ENCODE results near the gene KLHDC3.
"Not testable (repeated sequence)": the region's sequence is repeated elsewhere in the genome, so short reads cannot be mapped to it uniquely, and the experiment has no call there.

Gene KLHDC3

DNA sequence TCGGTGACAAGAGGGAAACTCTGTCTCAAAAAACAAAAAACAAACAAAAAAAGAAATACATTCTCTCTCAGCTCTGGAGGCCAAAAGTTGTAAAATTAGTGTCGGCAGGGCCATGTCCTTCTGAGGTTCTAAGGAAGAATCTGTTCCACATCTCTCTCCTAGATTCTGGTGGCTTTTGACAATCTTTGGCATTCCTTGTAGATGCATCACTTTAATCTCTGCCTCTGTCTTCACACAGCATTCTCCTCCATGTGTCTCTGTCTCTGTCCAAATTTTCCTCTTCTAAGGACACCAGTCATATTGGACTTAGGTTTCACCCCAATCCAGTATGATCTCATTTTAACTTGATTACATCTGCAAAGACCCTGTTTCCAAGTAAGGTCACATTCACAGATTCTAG is 20.6 kb upstream of the KLHDC3 start:
- Histone ChIP-seq H3K36me3 (ENCODE audit: insufficient read depth, low read length) (peaks cover 21% of the 10 kb centered on the region), H3K4me3 (ENCODE audit: low read length) (no peak overlapping the region), H3K4me2 (ENCODE audit: low read length) (no peak overlapping the region), H3K9ac (ENCODE audit: low read depth, low read length) (no peak overlapping the region), H3K27me3 (ENCODE audit: control insufficient read depth, insufficient read depth, low read length) (no peaks in the 10 kb centered on the region), H3K9me3 (replicated peaks; ENCODE audit: low read length) (no peaks in the 10 kb centered on the region), H3K4me1 (ENCODE audit: control insufficient read depth, insufficient read depth, low read length) (peaks cover 4% of the 10 kb centered on the region)

GRCh38 chr6:42996513-42996912 is 17.5 kb upstream of the KLHDC3 start:
- H3K36me3 ChIP-seq (ENCODE audit: insufficient read depth, low read length): peaks cover 3% of the 10 kb centered on the region
- no peak overlapping the region for H3K4me3 ChIP-seq (ENCODE audit: low read length)
- H3K4me2 ChIP-seq (ENCODE audit: low read length): no peak overlapping the region
- no peaks in the 10 kb centered on the region for H3K27me3 ChIP-seq (ENCODE audit: control insufficient read depth, insufficient read depth, low read length)
- H3K4me1 ChIP-seq (ENCODE audit: control insufficient read depth, insufficient read depth, low read length): no peaks in the 10 kb centered on the region
- no peak overlapping the region for H3K9ac ChIP-seq (ENCODE audit: low read depth, low read length)
- no peaks in the 10 kb centered on the region for H3K9me3 ChIP-seq (replicated peaks; ENCODE audit: low read length)

DNA sequence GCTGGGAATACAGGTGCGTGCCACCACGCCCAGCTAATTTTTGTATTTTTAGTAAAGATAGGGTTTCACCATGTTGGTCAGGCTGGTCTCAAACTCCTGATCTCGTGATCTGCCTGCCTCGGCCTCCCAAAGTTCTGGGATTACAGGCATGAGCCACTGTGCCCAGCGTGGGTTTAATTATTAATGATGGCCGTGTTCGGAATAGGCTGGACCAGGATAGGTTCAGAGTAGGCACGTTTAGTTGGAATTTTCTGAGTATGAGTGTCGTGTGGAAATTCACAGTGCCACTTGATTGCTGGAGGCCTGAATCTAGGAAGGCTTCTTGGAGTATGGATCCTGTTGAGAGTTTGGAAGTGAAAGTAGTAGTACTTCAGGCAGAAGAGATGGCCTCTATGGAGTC is 15.8 kb upstream of the KLHDC3 start:
- not testable (repeated sequence) for H3K9ac ChIP-seq (ENCODE audit: low read depth, low read length); H3K4me1 ChIP-seq (ENCODE audit: control insufficient read depth, insufficient read depth, low read length); H3K9me3 ChIP-seq (replicated peaks; ENCODE audit: low read length); H3K36me3 ChIP-seq (ENCODE audit: insufficient read depth, low read length); H3K4me2 ChIP-seq (ENCODE audit: low read length); H3K27me3 ChIP-seq (ENCODE audit: control insufficient read depth, insufficient read depth, low read length); H3K4me3 ChIP-seq (ENCODE audit: low read length)

- H3K4me2 ChIP-seq (ENCODE audit: low read length): no peak overlapping the region
- no peaks in the 10 kb centered on the region for H3K27me3 ChIP-seq (ENCODE audit: control insufficient read depth, insufficient read depth, low read length)
- no peaks in the 10 kb centered on the region for H3K4me1 ChIP-seq (ENCODE audit: control insufficient read depth, insufficient read depth, low read length)
- peaks cover 9% of the 10 kb centered on the region for H3K36me3 ChIP-seq (ENCODE audit: insufficient read depth, low read length)
- no peak overlapping the region for H3K4me3 ChIP-seq (ENCODE audit: low read length)
- H3K9me3 ChIP-seq (replicated peaks; ENCODE audit: low read length): no peaks in the 10 kb centered on the region
- H3K9ac ChIP-seq (ENCODE audit: low read depth, low read length): no peak overlapping the region
Observed at GRCh38 chr6:43001843-43002242, 12.2 kb upstream of the KLHDC3 start.

DNA sequence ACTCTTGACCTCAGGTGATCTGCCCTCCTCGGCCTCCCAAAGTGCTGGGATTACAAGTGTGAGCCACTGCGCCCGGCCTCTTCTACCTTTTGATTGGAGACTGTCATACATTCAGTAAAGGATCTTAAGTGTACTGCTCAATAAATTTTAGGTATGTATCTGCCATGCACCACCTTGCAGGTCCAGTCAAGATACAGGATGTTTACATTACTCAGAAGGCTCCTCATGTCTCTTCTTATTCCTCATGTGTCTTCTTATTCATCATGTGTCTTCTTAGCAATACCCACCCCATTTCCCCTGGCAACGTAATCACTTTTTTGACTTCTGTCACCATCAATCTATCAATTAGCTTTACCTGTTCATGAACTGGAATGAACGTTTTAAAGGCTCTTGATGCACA is 8.2 kb upstream of the KLHDC3 start:
- H3K4me3 ChIP-seq (ENCODE audit: low read length): no peak overlapping the region
- peaks cover 43% of the 10 kb centered on the region for H3K36me3 ChIP-seq (ENCODE audit: insufficient read depth, low read length)
- H3K4me1 ChIP-seq (ENCODE audit: control insufficient read depth, insufficient read depth, low read length): no peaks in the 10 kb centered on the region

GRCh38 chr6:43006251-43006650 is 7.8 kb upstream of the KLHDC3 start:
- Histone ChIP-seq H3K4me3 (ENCODE audit: low read length) (no peak overlapping the region), H3K4me2 (ENCODE audit: low read length) (no peak overlapping the region), H3K4me1 (ENCODE audit: control insufficient read depth, insufficient read depth, low read length) (no peaks in the 10 kb centered on the region), H3K27me3 (ENCODE audit: control insufficient read depth, insufficient read depth, low read length) (no peaks in the 10 kb centered on the region), H3K36me3 (ENCODE audit: insufficient read depth, low read length) (peaks cover 47% of the 10 kb centered on the region), H3K9ac (ENCODE audit: low read depth, low read length) (no peak overlapping the region), H3K9me3 (replicated peaks; ENCODE audit: low read length) (no peaks in the 10 kb centered on the region)

More for the DNA sequence above, 8.2 kb upstream of the KLHDC3 start:
- H3K9me3 ChIP-seq (replicated peaks; ENCODE audit: low read length): no peaks in the 10 kb centered on the region
- no peak overlapping the region for H3K4me2 ChIP-seq (ENCODE audit: low read length)
- H3K9ac ChIP-seq (ENCODE audit: low read depth, low read length): no peak overlapping the region
- H3K27me3 ChIP-seq (ENCODE audit: control insufficient read depth, insufficient read depth, low read length): no peaks in the 10 kb centered on the region

DNA sequence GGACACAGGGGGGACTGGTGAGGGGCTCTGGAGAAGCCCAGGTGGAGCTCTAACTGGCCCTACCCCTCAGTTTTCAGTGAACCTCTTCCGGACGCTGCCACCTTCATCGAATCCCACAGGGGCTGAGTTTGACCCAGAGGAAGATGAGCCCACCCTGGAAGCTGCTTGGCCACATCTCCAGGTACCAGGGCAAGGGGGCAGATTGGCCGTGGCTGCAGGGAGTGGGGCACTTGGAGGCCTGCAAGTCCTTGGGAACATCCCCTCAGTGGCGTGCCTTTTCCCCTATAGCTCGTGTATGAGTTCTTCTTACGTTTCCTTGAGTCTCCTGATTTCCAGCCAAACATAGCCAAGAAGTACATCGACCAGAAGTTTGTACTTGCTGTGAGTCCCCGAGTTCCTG is 6.9 kb upstream of the KLHDC3 start:
- Histone ChIP-seq H3K9me3 (replicated peaks; ENCODE audit: low read length) (no peaks in the 10 kb centered on the region), H3K27me3 (ENCODE audit: control insufficient read depth, insufficient read depth, low read length) (no peaks in the 10 kb centered on the region), H3K4me1 (ENCODE audit: control insufficient read depth, insufficient read depth, low read length) (peaks cover 4% of the 10 kb centered on the region), H3K4me3 (ENCODE audit: low read length) (no peak overlapping the region), H3K36me3 (ENCODE audit: insufficient read depth, low read length) (peaks cover 56% of the 10 kb centered on the region), H3K9ac (ENCODE audit: low read depth, low read length) (no peak overlapping the region), H3K4me2 (ENCODE audit: low read length) (no peak overlapping the region)

DNA sequence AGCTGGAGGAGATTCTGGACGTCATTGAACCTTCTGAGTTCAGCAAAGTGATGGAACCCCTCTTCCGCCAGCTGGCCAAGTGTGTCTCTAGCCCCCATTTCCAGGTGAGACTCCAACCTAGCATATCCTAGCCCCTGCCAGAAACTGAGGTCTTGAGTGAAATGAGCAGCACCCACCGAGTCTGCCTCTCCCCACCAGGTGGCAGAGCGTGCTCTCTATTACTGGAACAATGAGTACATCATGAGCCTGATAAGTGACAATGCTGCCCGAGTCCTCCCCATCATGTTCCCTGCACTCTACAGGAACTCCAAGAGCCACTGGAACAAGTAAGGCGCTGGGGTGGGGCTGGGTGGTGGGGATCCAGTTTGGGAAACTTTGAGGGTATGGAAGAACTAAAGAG is 4.9 kb upstream of the KLHDC3 start:
- Histone ChIP-seq H3K27me3 (ENCODE audit: control insufficient read depth, insufficient read depth, low read length) (no peaks in the 10 kb centered on the region), H3K4me3 (ENCODE audit: low read length) (no peak overlapping the region), H3K9me3 (replicated peaks; ENCODE audit: low read length) (no peaks in the 10 kb centered on the region), H3K4me2 (ENCODE audit: low read length) (no peak overlapping the region), H3K9ac (ENCODE audit: low read depth, low read length) (no peak overlapping the region), H3K36me3 (ENCODE audit: insufficient read depth, low read length) (peaks cover 59% of the 10 kb centered on the region), H3K4me1 (ENCODE audit: control insufficient read depth, insufficient read depth, low read length) (peaks cover 16% of the 10 kb centered on the region)

DNA sequence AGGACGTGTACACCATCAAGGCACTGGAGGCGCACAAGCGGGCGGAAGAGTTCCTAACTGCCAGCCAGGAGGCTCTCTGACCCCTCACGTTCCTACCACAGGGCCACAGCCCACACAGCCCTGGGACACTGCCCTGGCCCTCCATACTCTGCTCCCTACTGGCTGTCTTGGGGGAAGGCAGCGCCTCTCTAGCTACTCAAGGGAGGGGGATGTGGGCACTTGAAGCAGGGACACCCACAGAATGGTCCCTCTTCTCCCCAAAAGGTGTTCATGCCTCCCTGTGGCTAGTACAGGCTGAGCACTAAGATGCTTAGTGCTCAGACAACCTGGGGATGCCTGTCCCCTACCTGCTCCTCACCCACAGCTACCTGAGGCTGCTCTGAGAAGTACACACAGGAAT is 2.8 kb upstream of the KLHDC3 start:
- H3K9ac ChIP-seq (ENCODE audit: low read depth, low read length): no peak overlapping the region
- peaks cover 27% of the 10 kb centered on the region for H3K4me1 ChIP-seq (ENCODE audit: control insufficient read depth, insufficient read depth, low read length)
- H3K36me3 ChIP-seq (ENCODE audit: insufficient read depth, low read length): peaks cover 54% of the 10 kb centered on the region
- no peak overlapping the region for H3K4me3 ChIP-seq (ENCODE audit: low read length)
- H3K27me3 ChIP-seq (ENCODE audit: control insufficient read depth, insufficient read depth, low read length): no peaks in the 10 kb centered on the region
- H3K9me3 ChIP-seq (replicated peaks; ENCODE audit: low read length): no peaks in the 10 kb centered on the region
- H3K4me2 ChIP-seq (ENCODE audit: low read length): no peak overlapping the region

GRCh38 chr6:43012364-43012763 is 1.7 kb upstream of the KLHDC3 start:
- no peaks in the 10 kb centered on the region for H3K9me3 ChIP-seq (replicated peaks; ENCODE audit: low read length)
- H3K4me1 ChIP-seq (ENCODE audit: control insufficient read depth, insufficient read depth, low read length): peaks cover 31% of the 10 kb centered on the region
- peak overlapping the region; percentile 100 for H3K4me2 ChIP-seq (ENCODE audit: low read length)
- H3K9ac ChIP-seq (ENCODE audit: low read depth, low read length): peak overlapping the region; percentile 89
- H3K27me3 ChIP-seq (ENCODE audit: control insufficient read depth, insufficient read depth, low read length): no peaks in the 10 kb centered on the region
- H3K36me3 ChIP-seq (ENCODE audit: insufficient read depth, low read length): peaks cover 50% of the 10 kb centered on the region
- peak overlapping the region; percentile 86 for H3K4me3 ChIP-seq (ENCODE audit: low read length)

DNA sequence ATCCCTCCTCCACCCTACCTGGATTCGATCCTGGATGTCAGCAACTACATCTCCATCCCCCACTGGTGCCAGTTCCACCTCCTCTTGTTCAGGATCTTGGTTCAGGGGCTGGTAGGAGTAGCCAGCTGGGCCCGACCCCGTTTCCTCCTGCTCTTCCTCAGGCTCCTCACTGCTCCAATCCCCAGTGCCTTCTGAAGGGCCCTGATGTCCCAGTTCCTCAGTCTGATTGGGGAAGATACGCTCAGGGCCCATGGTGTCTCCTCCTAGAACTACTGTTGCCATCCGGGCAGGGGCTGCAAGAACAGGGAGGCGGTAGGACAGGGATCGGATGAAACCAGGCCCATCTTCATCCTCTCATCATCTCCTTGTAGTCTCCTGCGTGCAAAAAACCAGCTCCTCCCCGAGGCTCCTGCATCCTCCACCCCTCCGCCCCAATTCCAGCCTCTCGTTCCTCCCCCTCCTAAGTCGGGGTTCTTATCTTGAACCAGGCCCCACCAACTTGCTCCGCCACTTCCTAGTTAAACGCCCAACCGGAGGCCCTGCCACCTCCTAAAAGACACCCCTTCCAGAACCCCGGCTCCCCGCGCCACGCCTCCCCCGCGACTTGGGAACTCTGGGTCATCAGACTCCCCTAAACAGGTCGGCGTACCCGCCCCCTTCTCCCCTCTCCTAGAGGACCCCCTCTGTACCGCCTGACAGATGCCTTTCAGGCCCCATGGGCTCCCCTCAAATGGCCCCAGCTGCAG is 779 bp upstream of the KLHDC3 start:
- Histone ChIP-seq H3K4me3 (ENCODE audit: low read length) (peak overlapping the region; percentile 86), H3K9ac (ENCODE audit: low read depth, low read length) (peak overlapping the region; percentile 89), H3K4me2 (ENCODE audit: low read length) (peak overlapping the region; percentile 100), H3K36me3 (ENCODE audit: insufficient read depth, low read length) (peaks cover 50% of the 10 kb centered on the region), H3K9me3 (replicated peaks; ENCODE audit: low read length) (no peaks in the 10 kb centered on the region), H3K27me3 (ENCODE audit: control insufficient read depth, insufficient read depth, low read length) (no peaks in the 10 kb centered on the region), H3K4me1 (ENCODE audit: control insufficient read depth, insufficient read depth, low read length) (peaks cover 31% of the 10 kb centered on the region)

- no peaks in the 10 kb centered on the region for H3K9me3 ChIP-seq (replicated peaks; ENCODE audit: low read length)
- H3K4me3 ChIP-seq (ENCODE audit: low read length): peak overlapping the region; percentile 84
- no peaks in the 10 kb centered on the region for H3K27me3 ChIP-seq (ENCODE audit: control insufficient read depth, insufficient read depth, low read length)
- H3K36me3 ChIP-seq (ENCODE audit: insufficient read depth, low read length): peaks cover 50% of the 10 kb centered on the region
- peak overlapping the region; percentile 81 for H3K4me2 ChIP-seq (ENCODE audit: low read length)
- H3K4me1 ChIP-seq (ENCODE audit: control insufficient read depth, insufficient read depth, low read length): peaks cover 31% of the 10 kb centered on the region
- peak overlapping the region; percentile 88 for H3K9ac ChIP-seq (ENCODE audit: low read depth, low read length)
Observed at GRCh38 chr6:43014434-43014909, 423 bp downstream of the KLHDC3 start.

Data from skeletal muscle satellite cell (primary cell).